Sigmoid colon (tissue), 4 donors: ENCODE measurements around the gene NFKB2.

Experiments used
- EP300 ChIP-seq, 4 donors: sonication (generic); formaldehyde crosslinking; IDR thresholded peaks; one replicate each; pipeline ENCODE4 v1.6.1; 2017; ENCODE audit warnings: antibody characterized with exemption in 4 of 4
- POLR2A ChIP-seq, 2 donors: fragments of 450-650 bp; IDR thresholded peaks; one replicate each; pipeline ENCODE4 v1.6.1; 2016; ENCODE audit warnings: antibody characterized with exemption in 2 of 2, mild to moderate bottlenecking in 2 of 2, moderate library complexity in 2 of 2
- POLR2AphosphoS5 ChIP-seq, 4 donors: sonication (generic); formaldehyde crosslinking; IDR thresholded peaks; one replicate each; pipeline ENCODE4 v1.6.1; 2017; ENCODE audit warnings: antibody characterized with exemption in 4 of 4
- TF ChIP-seq, protein P1 (sequence below), 4 experiments: fragments of 450-650 bp in 3 of 4; fragments of 200-600 bp in 1 of 4; IDR thresholded peaks; one replicate each; pipeline ENCODE4 v1.5.1; 2016 to 2019; ENCODE audit warnings: antibody characterized with exemption in 4 of 4, mild to moderate bottlenecking in 3 of 4, moderate library complexity in 2 of 4

DNA sequence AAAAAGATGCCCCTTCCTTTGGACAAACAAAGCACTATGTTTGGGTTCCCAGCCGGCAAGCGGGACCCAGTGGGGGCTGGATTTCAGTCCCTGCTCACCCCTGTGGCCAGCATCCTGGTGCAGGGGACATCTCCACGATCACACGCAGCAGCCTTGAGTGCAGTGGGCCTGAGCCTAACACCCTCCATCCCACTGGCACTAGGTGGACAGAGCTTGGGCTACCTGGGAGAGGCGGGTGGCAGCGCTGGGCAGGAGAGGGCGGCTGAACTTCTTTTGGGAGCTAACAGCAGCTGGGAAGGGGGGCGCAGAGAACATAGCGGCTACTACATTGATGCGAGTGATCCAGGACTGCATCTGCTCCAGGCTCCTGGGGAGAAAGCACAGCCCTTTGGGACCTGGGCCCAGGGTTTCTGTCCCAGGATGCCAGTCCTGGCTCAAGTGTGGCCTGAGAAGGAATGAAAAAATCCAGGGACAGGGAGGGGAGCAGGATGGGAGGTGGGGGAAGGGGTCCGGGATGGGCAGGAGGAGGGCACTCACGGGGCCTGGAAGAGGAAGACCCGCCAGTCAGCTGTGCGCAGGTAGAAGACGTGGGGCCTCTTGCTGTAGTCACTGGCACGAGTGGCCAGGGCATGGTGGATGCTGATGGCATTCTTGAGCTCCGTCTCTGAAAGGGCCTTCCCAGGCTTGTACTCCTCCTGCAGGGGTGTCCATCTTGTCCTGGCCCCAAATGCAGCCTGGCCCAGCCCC lies 9.0 kb downstream of the NFKB2 start:
- TF ChIP-seq, protein P1, sequence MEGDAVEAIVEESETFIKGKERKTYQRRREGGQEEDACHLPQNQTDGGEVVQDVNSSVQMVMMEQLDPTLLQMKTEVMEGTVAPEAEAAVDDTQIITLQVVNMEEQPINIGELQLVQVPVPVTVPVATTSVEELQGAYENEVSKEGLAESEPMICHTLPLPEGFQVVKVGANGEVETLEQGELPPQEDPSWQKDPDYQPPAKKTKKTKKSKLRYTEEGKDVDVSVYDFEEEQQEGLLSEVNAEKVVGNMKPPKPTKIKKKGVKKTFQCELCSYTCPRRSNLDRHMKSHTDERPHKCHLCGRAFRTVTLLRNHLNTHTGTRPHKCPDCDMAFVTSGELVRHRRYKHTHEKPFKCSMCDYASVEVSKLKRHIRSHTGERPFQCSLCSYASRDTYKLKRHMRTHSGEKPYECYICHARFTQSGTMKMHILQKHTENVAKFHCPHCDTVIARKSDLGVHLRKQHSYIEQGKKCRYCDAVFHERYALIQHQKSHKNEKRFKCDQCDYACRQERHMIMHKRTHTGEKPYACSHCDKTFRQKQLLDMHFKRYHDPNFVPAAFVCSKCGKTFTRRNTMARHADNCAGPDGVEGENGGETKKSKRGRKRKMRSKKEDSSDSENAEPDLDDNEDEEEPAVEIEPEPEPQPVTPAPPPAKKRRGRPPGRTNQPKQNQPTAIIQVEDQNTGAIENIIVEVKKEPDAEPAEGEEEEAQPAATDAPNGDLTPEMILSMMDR (IDR thresholded peaks at IDR 0.05), result no peak
- TF ChIP-seq POLR2A (IDR thresholded peaks at IDR 0.05) (no peak), EP300 (IDR thresholded peaks at IDR 0.05) (no peak), POLR2AphosphoS5 (IDR thresholded peaks at IDR 0.05) (peak in 2 of 4 donors; percentile 3 to 26)
